SK-N-SH treated with all-trans-retinoic acid at 6 μM for 48 hours (cell line): ENCODE data around the gene FTO.

Source experiments
- ARNTL ChIP-seq: fragments of 450-650 bp; formaldehyde crosslinking; IDR thresholded peaks from 2 replicates; pipeline ENCODE4 v1.5.0; 2020; ENCODE audit warnings: low read depth, mild to moderate bottlenecking, moderate library complexity, borderline replicate concordance
- CREB5 ChIP-seq: fragments of 250-450 bp; sonication (Bioruptor Pico); IDR thresholded peaks from 2 replicates; pipeline ENCODE4 v1.5.1; 2020; ENCODE audit warnings: low read depth, mild to moderate bottlenecking, moderate library complexity
- ISL1 ChIP-seq: fragments of 250-450 bp; sonication (Bioruptor Pico); IDR thresholded peaks from 2 replicates; pipeline ENCODE4 v2.1.2; 2022; ENCODE audit warnings: mild to moderate bottlenecking, moderate library complexity
- OSR1 ChIP-seq: fragments of 250-450 bp; sonication (Bioruptor Pico); IDR thresholded peaks from 2 replicates; pipeline ENCODE4 v1.8.0; 2022; ENCODE audit warnings: moderate library complexity, mild to moderate bottlenecking, inconsistent platforms
- PATZ1 ChIP-seq: fragments of 250-450 bp; sonication (Bioruptor Pico); IDR thresholded peaks from 2 replicates; pipeline ENCODE4 v1.8.0; 2020; ENCODE audit warnings: mild to moderate bottlenecking, moderate library complexity, borderline replicate concordance
- RARB ChIP-seq: fragments of 250-450 bp; sonication (Bioruptor Pico); IDR thresholded peaks from 2 replicates; pipeline ENCODE4 v1.8.0; 2021; ENCODE audit warnings: mild to moderate bottlenecking, moderate library complexity
- TCF4 ChIP-seq: fragments of 250-450 bp; sonication (Bioruptor Pico); IDR thresholded peaks from 2 replicates; pipeline ENCODE4 v1.8.0; 2021; ENCODE audit warnings: mild to moderate bottlenecking, moderate library complexity, borderline replicate concordance
- TOX ChIP-seq: fragments of 250-450 bp; sonication (Bioruptor Pico); IDR thresholded peaks from 2 replicates; pipeline ENCODE4 v1.8.0; 2021; ENCODE audit warnings: mild to moderate bottlenecking, moderate library complexity, borderline replicate concordance
- ZC3H10 ChIP-seq: fragments of 250-450 bp; sonication (Bioruptor Pico); IDR thresholded peaks from 2 replicates; pipeline ENCODE4 v1.5.1; 2021; ENCODE audit warnings: mild to moderate bottlenecking, moderate library complexity
- ZFP3 ChIP-seq: fragments of 250-450 bp; sonication (Bioruptor Pico); IDR thresholded peaks from 2 replicates; pipeline ENCODE4 v1.5.0; 2020; ENCODE audit warnings: mild to moderate bottlenecking, moderate library complexity
- ZNF8 ChIP-seq: fragments of 450-650 bp; formaldehyde crosslinking; IDR thresholded peaks from 2 replicates; pipeline ENCODE4 v1.5.0; 2020; ENCODE audit warnings: mild to moderate bottlenecking, moderate library complexity
- TF ChIP-seq, protein P1 (sequence below): fragments of 250-450 bp; sonication (Bioruptor Pico); IDR thresholded peaks from 2 replicates; pipeline ENCODE4 v1.8.0; 2021; ENCODE audit warnings: low read depth, mild to moderate bottlenecking, moderate library complexity, borderline replicate concordance

GRCh38 chr16:54143934-54144571, 440.1 kb downstream of the FTO start:
- TF ChIP-seq RARB (CRISPR knock-in tag) (no peak), ISL1 (CRISPR knock-in tag) (0 out of 2 replicates have a peak, but pooled peaks have one; percentile 12), ZC3H10 (no peak), TCF4 (no peak), ARNTL (no peak), OSR1 (CRISPR knock-in tag) (no peak), ZFP3 (CRISPR knock-in tag) (no peak), PATZ1 (CRISPR knock-in tag) (no peak), CREB5 (CRISPR knock-in tag) (no peak), ZNF8 (CRISPR knock-in tag) (no peak), TOX (no peak)
- TF ChIP-seq, protein P1, sequence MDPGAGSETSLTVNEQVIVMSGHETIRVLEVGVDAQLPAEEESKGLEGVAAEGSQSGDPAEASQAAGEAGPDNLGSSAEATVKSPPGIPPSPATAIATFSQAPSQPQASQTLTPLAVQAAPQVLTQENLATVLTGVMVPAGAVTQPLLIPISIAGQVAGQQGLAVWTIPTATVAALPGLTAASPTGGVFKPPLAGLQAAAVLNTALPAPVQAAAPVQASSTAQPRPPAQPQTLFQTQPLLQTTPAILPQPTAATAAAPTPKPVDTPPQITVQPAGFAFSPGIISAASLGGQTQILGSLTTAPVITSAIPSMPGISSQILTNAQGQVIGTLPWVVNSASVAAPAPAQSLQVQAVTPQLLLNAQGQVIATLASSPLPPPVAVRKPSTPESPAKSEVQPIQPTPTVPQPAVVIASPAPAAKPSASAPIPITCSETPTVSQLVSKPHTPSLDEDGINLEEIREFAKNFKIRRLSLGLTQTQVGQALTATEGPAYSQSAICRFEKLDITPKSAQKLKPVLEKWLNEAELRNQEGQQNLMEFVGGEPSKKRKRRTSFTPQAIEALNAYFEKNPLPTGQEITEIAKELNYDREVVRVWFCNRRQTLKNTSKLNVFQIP: no peak
